Measurements from ENCODE around the gene RPS27.

- TF ChIP-seq CTCF (IDR thresholded peaks at IDR 0.05) (no peak), POLR2AphosphoS5 (IDR thresholded peaks at IDR 0.05; ENCODE audit: low read depth, low read length) (no peak), REST (IDR thresholded peaks at IDR 0.05; ENCODE audit: insufficient read depth in 1 of 2, low read depth in 2 of 2, low read length in 1 of 2) (no peak), TCF7L2 (IDR thresholded peaks at IDR 0.05; ENCODE audit: low read depth, low read length) (no peak)
Measured at GRCh38 chr1:154014154-154014907, 23.8 kb downstream of the RPS27 start.
